Fibroblast of lung (primary cell): ENCODE results near the gene TJP2. TPM values are rescaled to one million over a fixed set of nuclear protein-coding genes. Genes with fewer than 3 reads are reported as not detected.

Experiments
- DNase-seq, 2 donors: peaks; one replicate each; pipeline versions ENCODE4 v3.0.0 to v3.0.0-alpha.2; 2010; ENCODE audit warnings: low read depth in 2 of 2
- H2AFZ ChIP-seq: 2 replicates; pipeline ENCODE4 v1.5.1; 2012; ENCODE audit warnings: low read length, control low read depth, inconsistent platforms
- H3K27ac ChIP-seq: 2 replicates; pipeline ENCODE4 v1.5.1; 2011; ENCODE audit warnings: low read length, control low read depth; ENCODE audit not compliant: insufficient read depth
- H3K27me3 ChIP-seq: 2 replicates; pipeline ENCODE4 v1.5.1; 2011; ENCODE audit warnings: mild to moderate bottlenecking, low read length; ENCODE audit not compliant: control insufficient read depth, insufficient read depth
- H3K36me3 ChIP-seq: 2 replicates; pipeline ENCODE4 v1.5.1; 2011; ENCODE audit warnings: low read length; ENCODE audit not compliant: control insufficient read depth, insufficient read depth
- H3K4me1 ChIP-seq: 2 replicates; pipeline ENCODE4 v1.5.1; 2011; ENCODE audit warnings: low read length; ENCODE audit not compliant: control insufficient read depth, insufficient read depth; ENCODE audit errors: extremely low read depth
- H3K4me2 ChIP-seq: 2 replicates; pipeline ENCODE4 v1.5.1; 2011; ENCODE audit warnings: low read length, control low read depth; ENCODE audit not compliant: insufficient read depth; ENCODE audit errors: extremely low read depth
- H3K4me3 ChIP-seq, 4 experiments: fragments of 200-600 bp in 1 of 4; sonication (generic) in 1 of 4; replicated peaks in 1 of 4; 2 replicates each; pipeline ENCODE4 v1.5.1; 2011 to 2016; ENCODE audit warnings: low read length in 4 of 4, low read depth in 3 of 4, mild to moderate bottlenecking in 3 of 4, control low read depth in 2 of 4, inconsistent platforms in 1 of 4, mixed read lengths in 1 of 4; ENCODE audit not compliant: insufficient read depth in 1 of 4; ENCODE audit errors: control extremely low read depth in 1 of 4
- H3K79me2 ChIP-seq: 2 replicates; pipeline ENCODE4 v1.5.1; 2012; ENCODE audit warnings: mild to moderate bottlenecking, low read length, inconsistent platforms; ENCODE audit not compliant: control insufficient read depth, insufficient read depth
- H3K9ac ChIP-seq: 2 replicates; pipeline ENCODE4 v1.5.1; 2011; ENCODE audit warnings: mild to moderate bottlenecking, low read length, control low read depth; ENCODE audit not compliant: insufficient read depth
- H3K9me3 ChIP-seq: 2 replicates; pipeline ENCODE4 v1.5.1; 2012; ENCODE audit warnings: low read depth, low read length; ENCODE audit not compliant: control insufficient read depth, insufficient read depth
- H4K20me1 ChIP-seq: 2 replicates; pipeline ENCODE4 v1.5.1; 2011; ENCODE audit warnings: low read length; ENCODE audit not compliant: control insufficient read depth, insufficient read depth; ENCODE audit errors: extremely low read depth
- EZH2 ChIP-seq: IDR thresholded peaks from 2 replicates; pipeline ENCODE4 v1.5.1; 2012; ENCODE audit warnings: low read length, control low read depth, mild to moderate bottlenecking; ENCODE audit errors: missing control alignments
- polyA plus RNA-seq, 2 donors: library from polyadenylated mRNA; depleted of rRNA in 1 of 2; stranded (reverse) in 1 of 2; unstranded in 1 of 2; fragments of >200 nt; gene quantifications; 2 replicates each; pipeline ENCODE4 v1.2.1, GENCODE V29; 2011 to 2012; ENCODE audit warnings: missing spikeins in 1 of 2
- total RNA-seq: library from RNA; depleted of rRNA; stranded (reverse); fragments of >200 nt; gene quantifications from 2 replicates; pipeline ENCODE4 v1.2.1, GENCODE V29; 2014
- TF ChIP-seq, protein P1 (sequence below), 2 donors: IDR thresholded peaks in 1 of 2; conservative IDR thresholded peaks in 1 of 2; 1 replicate in 1 of 2; 2 replicates in 1 of 2; pipeline ENCODE4 v1.5.1; 2011 to 2012; ENCODE audit warnings: low read length in 2 of 2, control low read depth in 1 of 2, inconsistent platforms in 1 of 2, low read depth in 1 of 2, mild to moderate bottlenecking in 1 of 2

The TJP2 gene
- total and polyA plus RNA-seq, 2 donors (not counting 1 experiment from before 2014, with no cell fraction given) = 25.9 to 36.5 TPM

DNA sequence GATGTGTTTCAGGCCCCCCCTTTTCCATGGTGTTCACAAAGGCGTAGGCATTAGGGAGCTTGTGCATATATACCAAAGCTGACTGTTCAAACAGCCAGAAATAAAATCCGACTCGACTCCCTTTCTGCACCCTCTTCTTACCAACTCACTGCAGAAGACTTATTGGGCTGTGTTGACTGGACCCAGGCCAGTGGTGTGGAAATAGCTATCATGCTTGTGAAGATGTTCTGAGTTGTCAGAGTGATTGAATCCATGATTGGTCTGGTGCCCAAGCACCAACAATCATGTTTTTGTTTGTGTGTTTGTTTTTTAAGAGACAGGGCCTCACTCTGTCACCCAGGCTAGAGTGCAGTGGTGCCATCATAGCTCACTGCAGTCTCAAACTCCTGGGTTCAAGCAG lies 21.6 kb downstream of the TJP2 start:
- Histone ChIP-seq H3K4me1 (peaks cover 3% of the 10 kb centered on the region), H3K4me3 (no peak overlapping the region), H3K9me3 (no peaks in the 10 kb centered on the region), H3K27ac (no peak overlapping the region), H3K36me3 (no peaks in the 10 kb centered on the region), H3K9ac (no peak overlapping the region), H2AFZ (no peak overlapping the region), H3K4me2 (no peak overlapping the region), H4K20me1 (no peaks in the 10 kb centered on the region), H3K27me3 (no peaks in the 10 kb centered on the region), H3K79me2 (peaks cover 37% of the 10 kb centered on the region)
- TF ChIP-seq, protein P1, sequence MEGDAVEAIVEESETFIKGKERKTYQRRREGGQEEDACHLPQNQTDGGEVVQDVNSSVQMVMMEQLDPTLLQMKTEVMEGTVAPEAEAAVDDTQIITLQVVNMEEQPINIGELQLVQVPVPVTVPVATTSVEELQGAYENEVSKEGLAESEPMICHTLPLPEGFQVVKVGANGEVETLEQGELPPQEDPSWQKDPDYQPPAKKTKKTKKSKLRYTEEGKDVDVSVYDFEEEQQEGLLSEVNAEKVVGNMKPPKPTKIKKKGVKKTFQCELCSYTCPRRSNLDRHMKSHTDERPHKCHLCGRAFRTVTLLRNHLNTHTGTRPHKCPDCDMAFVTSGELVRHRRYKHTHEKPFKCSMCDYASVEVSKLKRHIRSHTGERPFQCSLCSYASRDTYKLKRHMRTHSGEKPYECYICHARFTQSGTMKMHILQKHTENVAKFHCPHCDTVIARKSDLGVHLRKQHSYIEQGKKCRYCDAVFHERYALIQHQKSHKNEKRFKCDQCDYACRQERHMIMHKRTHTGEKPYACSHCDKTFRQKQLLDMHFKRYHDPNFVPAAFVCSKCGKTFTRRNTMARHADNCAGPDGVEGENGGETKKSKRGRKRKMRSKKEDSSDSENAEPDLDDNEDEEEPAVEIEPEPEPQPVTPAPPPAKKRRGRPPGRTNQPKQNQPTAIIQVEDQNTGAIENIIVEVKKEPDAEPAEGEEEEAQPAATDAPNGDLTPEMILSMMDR (conservative IDR thresholded peaks at IDR 0.05 in 1 of 2, IDR thresholded peaks at IDR 0.05 in 1 of 2; ENCODE audit: low read depth in 1 of 2, low read length in 2 of 2) = no peak
- no peak for TF ChIP-seq EZH2
- DNase-seq = no peak

- Histone ChIP-seq H3K9ac (no peak overlapping the region), H3K4me3 (no peak overlapping the region), H3K36me3 (no peaks in the 10 kb centered on the region), H3K27ac (no peak overlapping the region), H2AFZ (no peak overlapping the region), H3K4me1 (peaks cover 3% of the 10 kb centered on the region), H4K20me1 (no peaks in the 10 kb centered on the region), H3K27me3 (no peaks in the 10 kb centered on the region), H3K9me3 (no peaks in the 10 kb centered on the region), H3K4me2 (no peak overlapping the region), H3K79me2 (peaks cover 44% of the 10 kb centered on the region)
- TF ChIP-seq, protein P1 (conservative IDR thresholded peaks at IDR 0.05 in 1 of 2, IDR thresholded peaks at IDR 0.05 in 1 of 2; ENCODE audit: low read depth in 1 of 2, low read length in 2 of 2) = no peak
- TF ChIP-seq EZH2 = no peak
- no peak for DNase-seq
These were observed 23.6 kb downstream of the TJP2 start for GRCh38 chr9:69197687-69198086.

GRCh38 chr9:69198521-69199220 lies 24.6 kb downstream of the TJP2 start:
- no peak overlapping the region for H3K4me3 ChIP-seq

More at GRCh38 chr9:69198521-69199220, 24.6 kb downstream of the TJP2 start:
- Histone ChIP-seq H3K27ac (no peak overlapping the region), H3K9ac (no peak overlapping the region), H3K36me3 (no peaks in the 10 kb centered on the region), H3K27me3 (no peaks in the 10 kb centered on the region), H3K4me1 (peaks cover 3% of the 10 kb centered on the region), H3K4me2 (no peak overlapping the region), H3K9me3 (no peaks in the 10 kb centered on the region), H4K20me1 (no peaks in the 10 kb centered on the region), H2AFZ (no peak overlapping the region), H3K79me2 (peaks cover 44% of the 10 kb centered on the region)
- TF ChIP-seq EZH2 = no peak
- TF ChIP-seq, protein P1 (conservative IDR thresholded peaks at IDR 0.05 in 1 of 2, IDR thresholded peaks at IDR 0.05 in 1 of 2; ENCODE audit: low read depth in 1 of 2, low read length in 2 of 2) = no peak
- DNase-seq = peak in 1 of 2 donors; percentile 43
